ENCODE measurements around the gene FGD2.

GRCh38 chr6:36984581-36985416, 20.7 kb upstream of the FGD2 start:
- TF ChIP-seq CTCF (conservative IDR thresholded peaks at IDR 0.05; ENCODE audit: low read depth, low read length) (no peak), EZH2 (IDR thresholded peaks at IDR 0.05; ENCODE audit: low read length, unreplicated experiment) (no peak)
